HG03045 (cell line): Measurements from ENCODE around the gene CRTC1.

Experiments
- ATAC-seq: cut with Tn5 transposase; IDR thresholded peaks from one replicate; pipeline ENCODE4 v1.9.1; 2021; ENCODE audit warnings: mild to moderate bottlenecking, moderate library complexity; ENCODE audit not compliant: unreplicated experiment

Gene CRTC1

GRCh38 chr19:18780631-18781030 is 97.2 kb downstream of the CRTC1 start:
- ATAC-seq, result no peak

- ATAC-seq, result no peak
These were observed 97.6 kb downstream of the CRTC1 start for GRCh38 chr19:18781047-18781600.

- no peak for ATAC-seq
These were observed 98.5 kb downstream of the CRTC1 start for GRCh38 chr19:18781885-18782527.

GRCh38 chr19:18782559-18783225 is 99.2 kb downstream of the CRTC1 start:
- ATAC-seq, result no peak

GRCh38 chr19:18783958-18784785 is 100.7 kb downstream of the CRTC1 start:
- ATAC-seq, result no peak

GRCh38 chr19:18784786-18785120 is 101.3 kb downstream of the CRTC1 start:
- ATAC-seq, result no peak

- no peak for ATAC-seq
These were observed 102.0 kb downstream of the CRTC1 start for GRCh38 chr19:18785179-18786124.

- no peak for ATAC-seq
These were observed 105.3 kb downstream of the CRTC1 start for GRCh38 chr19:18788529-18789421.

- ATAC-seq, result no peak
These were observed 106.0 kb downstream of the CRTC1 start for GRCh38 chr19:18789422-18789869.

GRCh38 chr19:18789883-18790565 is 106.5 kb downstream of the CRTC1 start:
- no peak for ATAC-seq

- ATAC-seq, result no peak
These were observed 107.3 kb downstream of the CRTC1 start, which contains the start of gene COMP for GRCh38 chr19:18790566-18791314. Gene COMP (minus strand): TSS chr19:18791305. CDS start chr19:18791269, 36 bp downstream.

GRCh38 chr19:18791315-18791678 is 107.8 kb downstream of the CRTC1 start:
- no peak for ATAC-seq

- ATAC-seq, result no peak
These were observed 109.2 kb downstream of the CRTC1 start for GRCh38 chr19:18792661-18793060.

GRCh38 chr19:18793144-18794028 is 109.9 kb downstream of the CRTC1 start:
- no peak for ATAC-seq

- no peak for ATAC-seq
These were observed 110.5 kb downstream of the CRTC1 start for GRCh38 chr19:18794029-18794313.

GRCh38 chr19:18794692-18795091 is 111.2 kb downstream of the CRTC1 start:
- no peak for ATAC-seq

- no peak for ATAC-seq
These were observed 112.1 kb downstream of the CRTC1 start for GRCh38 chr19:18795540-18795939.
